ENCODE data around the gene BCL6.

BCL6 gene

DNA sequence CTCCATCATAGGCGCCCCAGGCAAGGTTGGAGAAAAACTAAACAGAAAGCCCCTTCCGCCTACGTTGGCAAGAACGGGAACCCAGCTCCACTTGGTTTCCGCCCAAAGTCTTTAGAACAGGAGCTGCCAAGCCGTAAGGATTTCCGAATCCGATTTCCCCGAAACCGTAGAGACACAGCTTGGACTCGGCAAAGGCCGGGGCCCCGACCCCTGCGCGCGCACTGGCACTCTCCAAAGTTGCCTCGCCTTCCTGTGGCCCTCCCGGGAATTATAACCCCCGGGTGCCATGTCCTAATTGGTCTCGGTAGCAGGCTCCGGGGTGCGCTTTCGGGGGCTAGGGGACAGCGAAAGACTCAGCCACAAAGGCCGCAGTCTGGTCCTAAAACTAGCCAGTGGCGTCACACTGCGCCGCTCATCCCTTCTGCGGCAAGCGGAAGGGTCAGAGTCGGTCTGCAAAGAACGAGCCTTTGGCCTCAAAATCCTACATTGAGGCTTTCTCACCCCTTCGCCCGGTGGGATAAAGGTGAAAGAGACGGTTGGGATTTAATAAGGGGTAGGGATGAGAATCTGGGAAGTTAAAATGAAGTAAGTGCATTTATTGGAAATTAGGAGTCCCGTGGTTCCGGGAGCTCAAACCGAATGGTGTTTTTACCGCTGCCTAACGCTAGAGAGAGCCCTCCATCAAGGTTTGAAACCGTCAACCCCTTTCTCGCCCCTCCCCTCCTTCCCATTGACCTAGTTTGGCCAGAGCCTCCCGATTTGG, 6.8 kb downstream of the BCL6 start:
- DNase-seq, result peak; percentile 42 to 84

GRCh38 chr3:187738071-187738330, 7.3 kb downstream of the BCL6 start:
- DNase-seq, result no peak

GRCh38 chr3:187737368-187738070, 7.7 kb downstream of the BCL6 start:
- DNase-seq, result no peak

- no peak for DNase-seq
These were observed 8.3 kb downstream of the BCL6 start for GRCh38 chr3:187737006-187737367.

GRCh38 chr3:187736418-187736871, 8.8 kb downstream of the BCL6 start:
- DNase-seq, result no peak

DNA sequence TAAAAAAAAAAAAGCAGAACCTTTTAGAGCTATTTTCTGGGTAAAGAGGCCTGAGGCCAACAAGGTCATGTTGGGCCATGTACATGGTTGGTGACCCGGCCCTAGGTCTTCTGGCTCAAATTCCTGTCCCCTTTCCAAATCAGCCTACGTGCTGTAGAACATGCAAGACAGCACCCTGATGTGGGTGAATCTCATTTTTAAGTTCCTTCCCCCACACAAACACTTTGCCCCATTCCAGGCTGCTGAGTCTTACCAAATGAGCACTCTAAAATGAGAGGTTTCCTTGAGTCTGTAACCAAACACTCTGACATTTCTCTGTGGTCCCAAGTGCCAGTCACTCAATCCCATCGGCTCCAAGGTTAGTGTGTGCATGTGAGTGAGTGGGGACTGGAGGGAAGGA, 9.4 kb downstream of the BCL6 start:
- DNase-seq, result no peak

- no peak for DNase-seq
These were observed 9.9 kb downstream of the BCL6 start for GRCh38 chr3:187735383-187735782.

DNA sequence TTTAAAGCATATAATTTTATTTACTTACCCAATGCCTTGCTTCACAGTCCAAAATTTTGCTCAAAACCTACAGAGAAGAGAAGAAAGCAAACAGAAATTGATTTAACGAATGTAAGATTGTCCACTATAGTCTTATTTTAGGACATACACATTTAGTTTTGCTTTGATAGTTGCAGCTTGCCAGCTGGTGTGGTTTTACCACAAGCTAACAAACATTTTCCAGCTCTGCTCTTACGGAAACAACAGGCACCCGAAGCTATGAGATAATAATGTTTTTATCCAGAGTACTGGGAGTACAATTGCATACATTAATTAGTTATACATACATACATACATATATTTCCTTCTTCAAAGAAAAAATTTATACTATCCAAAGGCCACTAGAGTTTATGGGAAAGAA, 10.4 kb downstream of the BCL6 start:
- DNase-seq, result no peak

GRCh38 chr3:187733371-187733770, 11.9 kb downstream of the BCL6 start:
- DNase-seq, result no peak

- no peak for DNase-seq
These were observed 15.7 kb downstream of the BCL6 start for GRCh38 chr3:187729598-187729997.

DNA sequence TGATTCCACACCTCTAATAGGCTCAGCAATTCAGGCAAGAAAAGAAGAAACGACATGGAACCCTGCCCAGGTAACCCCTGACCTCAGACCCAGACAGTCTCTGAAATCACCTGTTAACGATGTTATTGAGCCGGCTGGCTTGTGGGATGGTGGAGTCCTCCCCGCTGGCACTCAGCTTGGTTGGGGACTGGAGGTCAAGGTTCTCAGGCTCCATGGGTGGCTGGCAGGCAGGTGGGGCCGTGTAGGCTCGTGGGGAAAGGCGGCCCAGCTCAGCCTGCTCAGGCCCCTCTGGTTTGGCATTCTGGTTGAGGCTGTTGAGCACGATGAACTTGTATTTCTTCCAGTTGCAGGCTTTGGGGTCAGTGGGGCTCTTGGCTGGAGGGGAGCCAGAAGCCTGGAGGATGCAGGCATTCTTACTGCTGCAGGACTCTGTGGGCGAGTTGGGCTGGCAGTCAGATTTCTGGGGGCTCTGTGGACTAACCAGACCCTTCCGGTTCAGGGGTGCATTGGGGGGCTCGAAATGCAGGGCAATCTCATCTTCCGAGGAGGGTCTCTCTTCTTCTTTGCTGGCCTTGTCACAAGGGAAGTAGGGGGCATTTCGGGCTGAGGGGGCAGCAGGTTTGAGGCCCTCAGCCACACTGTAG, 16.2 kb downstream of the BCL6 start:
- no peak for DNase-seq

- DNase-seq, result no peak
These were observed 17.0 kb downstream of the BCL6 start for GRCh38 chr3:187728248-187728647.

DNA sequence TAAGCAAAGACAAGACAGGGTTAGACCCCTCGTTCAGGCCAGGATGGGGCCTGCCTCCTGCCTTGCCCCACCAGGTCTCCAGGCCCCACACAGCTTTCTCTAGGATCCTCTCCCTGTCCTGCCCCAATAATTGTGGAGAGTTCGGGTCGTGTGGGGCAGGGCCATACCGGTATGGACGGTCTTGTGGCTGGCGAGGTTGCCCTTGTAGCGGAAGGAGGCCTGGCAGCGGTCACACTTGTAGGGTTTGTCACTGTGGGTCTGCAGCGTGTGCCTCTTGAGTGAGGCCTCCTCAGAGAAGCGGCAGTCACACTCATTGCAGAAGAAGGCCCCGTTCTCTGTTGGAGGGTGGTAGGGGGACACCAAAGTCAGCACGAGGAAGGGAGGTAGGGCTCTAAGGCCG, 18.7 kb downstream of the BCL6 start:
- DNase-seq, result no peak

DNA sequence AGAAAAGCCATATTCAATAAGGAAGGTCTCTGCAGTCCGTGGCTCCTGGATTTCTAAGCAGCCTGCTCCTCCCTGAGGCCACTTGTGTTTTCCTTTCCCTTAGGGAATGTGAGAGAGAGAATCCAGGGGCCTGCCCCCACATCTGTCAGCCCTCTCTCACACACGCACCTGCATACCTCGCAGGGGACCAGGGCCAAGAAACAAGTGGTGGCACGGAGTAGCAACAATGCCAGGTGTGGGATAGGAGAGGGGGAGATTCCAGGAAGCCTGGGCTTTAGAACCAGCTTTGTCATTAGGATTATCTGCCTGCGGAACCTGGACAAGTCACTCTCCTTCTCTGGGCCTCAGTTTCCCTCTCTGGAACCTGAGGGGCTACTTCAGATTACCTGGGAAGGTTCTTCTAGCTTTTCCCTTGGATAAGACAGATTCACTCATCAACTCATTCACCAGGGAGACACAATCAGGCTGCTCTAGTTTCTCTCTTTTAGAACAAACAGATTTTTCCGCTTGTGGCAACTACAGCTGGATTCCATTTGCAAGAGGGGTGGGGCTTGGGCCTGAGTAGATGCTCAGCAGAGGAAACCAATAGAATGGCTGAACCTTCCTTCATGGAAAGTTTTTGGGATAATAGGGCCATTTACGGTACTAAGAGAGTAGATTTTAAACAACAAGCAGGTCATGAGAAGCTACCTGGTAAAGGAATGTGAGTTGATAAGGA, 19.5 kb downstream of the BCL6 start:
- no peak for DNase-seq

GRCh38 chr3:187725224-187725623, 20.0 kb downstream of the BCL6 start:
- no peak for DNase-seq

GRCh38 chr3:187722206-187722612, 23.1 kb downstream of the BCL6 start:
- DNase-seq, result no peak

- DNase-seq, result no peak
These were observed 24.2 kb downstream of the BCL6 start for GRCh38 chr3:187721055-187721454.

DNA sequence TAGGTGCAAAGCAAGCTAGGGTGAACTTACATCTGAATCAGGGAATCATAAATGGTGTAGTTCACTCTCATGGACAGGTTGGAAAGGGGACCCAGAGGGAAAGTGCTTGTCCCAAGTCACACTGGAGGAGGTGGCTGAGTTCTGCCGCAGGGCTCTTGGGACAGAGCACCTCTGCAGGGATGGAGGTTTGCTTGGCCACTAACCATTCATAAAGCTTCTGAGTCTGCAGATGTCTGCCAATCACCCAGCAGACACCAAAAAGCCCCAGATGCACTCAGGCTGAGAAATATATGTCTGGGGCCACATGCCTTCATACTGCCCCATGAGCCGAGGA, 25.0 kb downstream of the BCL6 start:
- DNase-seq, result no peak

DNA sequence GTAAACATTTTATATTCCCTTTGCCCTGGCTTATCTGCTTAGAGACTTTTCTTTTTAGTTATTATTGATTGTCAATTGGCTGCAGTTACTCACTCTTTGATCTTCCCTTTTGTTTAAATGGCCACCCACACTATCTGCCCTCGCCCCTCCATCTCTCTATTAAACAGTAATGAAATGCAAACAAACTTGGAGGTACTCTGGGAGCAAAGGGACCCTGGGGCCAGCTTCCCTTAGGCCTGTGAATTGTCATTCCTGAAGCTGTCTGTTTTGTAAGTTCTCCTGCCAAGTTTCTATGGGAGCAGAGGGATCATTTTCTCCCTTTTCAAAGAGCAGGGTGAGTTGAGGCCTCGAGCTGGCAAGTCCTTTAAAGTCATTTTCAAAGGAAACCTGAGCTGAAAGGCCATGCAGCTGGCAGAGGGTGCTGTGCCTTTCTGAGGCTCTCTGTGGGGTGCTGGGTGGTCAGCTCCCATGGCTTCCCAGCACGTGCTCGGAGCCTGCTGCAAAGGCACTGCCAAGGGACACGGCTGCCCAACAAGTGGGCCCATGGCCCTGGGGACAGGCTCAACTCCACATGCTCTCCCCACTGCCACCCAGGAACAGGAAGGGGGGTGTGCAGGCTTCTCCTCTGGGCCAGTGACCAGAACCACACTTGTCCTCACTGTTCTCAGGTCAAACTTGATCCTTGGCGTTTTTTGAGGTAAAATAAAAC, 25.5 kb downstream of the BCL6 start:
- no peak for DNase-seq

DNA sequence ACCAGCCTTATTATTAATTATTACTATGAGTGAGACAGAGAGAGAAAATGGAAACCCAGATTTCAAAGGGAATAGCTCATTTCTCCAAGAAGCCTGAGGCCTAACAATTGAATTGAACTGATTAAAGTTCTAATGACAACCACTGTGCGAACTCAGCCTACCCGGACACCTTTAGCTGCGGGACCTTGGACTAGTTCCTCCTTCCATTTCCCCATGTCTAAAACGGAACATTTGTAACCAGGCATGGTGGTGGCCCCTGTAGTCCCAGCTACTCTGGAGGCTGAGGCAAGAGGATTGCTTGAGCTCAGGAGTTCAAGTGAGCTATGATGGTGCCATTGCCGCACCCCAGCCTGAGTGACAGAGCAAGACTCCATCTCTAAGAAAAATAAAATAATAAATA, 26.5 kb downstream of the BCL6 start:
- no peak for DNase-seq

DNA sequence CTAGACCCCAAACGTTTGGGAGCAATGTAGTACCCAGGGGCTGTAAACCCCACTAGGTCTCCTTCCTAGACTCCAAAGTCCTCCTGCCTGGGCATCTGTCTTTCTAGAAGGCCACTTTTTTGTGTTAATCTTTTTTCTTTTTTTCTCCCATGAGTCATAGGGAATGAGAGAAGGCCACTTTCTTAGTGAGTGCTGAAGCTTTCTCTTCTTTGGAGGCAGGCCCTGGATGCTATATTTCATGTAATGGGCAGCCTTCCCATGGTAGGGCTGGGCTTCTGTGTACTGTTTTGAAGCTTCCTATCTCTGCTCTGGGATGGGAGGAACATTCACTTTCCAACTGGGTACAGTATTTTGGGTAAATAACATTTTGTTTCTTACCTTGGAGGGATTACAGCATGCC, 27.7 kb downstream of the BCL6 start:
- no peak for DNase-seq

- DNase-seq, result peak in 1 of 2 experiments; percentile 55
These were observed 30.8 kb downstream of the BCL6 start for GRCh38 chr3:187714404-187714979.

DNA sequence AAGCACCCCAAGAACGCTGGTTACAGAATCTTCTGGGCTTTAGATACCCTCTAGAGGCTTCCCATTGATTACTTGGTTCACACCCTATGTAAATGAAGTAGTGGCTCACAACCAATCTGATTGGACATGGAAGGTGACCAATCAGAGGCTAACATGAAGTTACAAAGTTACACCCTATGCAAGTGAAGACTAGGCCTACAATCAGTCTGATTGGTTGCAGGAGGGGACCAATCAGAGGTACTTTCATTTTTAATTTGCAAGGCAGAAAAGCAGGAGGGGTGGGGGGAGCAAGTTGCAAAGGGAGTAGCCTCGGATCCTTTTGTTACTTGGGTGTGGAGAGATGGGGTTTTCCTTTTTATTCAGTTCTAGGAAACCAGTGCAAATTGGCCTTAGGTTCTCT, 31.8 kb downstream of the BCL6 start:
- peak in 1 of 2 experiments; percentile 21 for DNase-seq
